NT2/D1 (cell line): ENCODE results near the gene CDK5R1.

Source experiments
- SUZ12 ChIP-seq: IDR thresholded peaks from 2 replicates; pipeline ENCODE4 v1.6.1; 2011; ENCODE audit not compliant: insufficient read length, insufficient read depth; ENCODE audit errors: extremely low read depth
- YY1 ChIP-seq: IDR thresholded peaks from 2 replicates; pipeline ENCODE4 v1.6.1; 2011; ENCODE audit not compliant: insufficient read length, insufficient read depth
- ZNF274 ChIP-seq: IDR thresholded peaks from 2 replicates; pipeline ENCODE4 v1.6.1; 2011; ENCODE audit warnings: mild to moderate bottlenecking, low read depth, low read length

- TF ChIP-seq YY1 (no peak), SUZ12 (no peak), ZNF274 (no peak)
Measured at GRCh38 chr17:32502710-32503109, 15.9 kb downstream of the CDK5R1 start.
